Gastrocnemius medialis (tissue), 4 donors: Measurements from ENCODE around the gene CYS1.

Source experiments
- POLR2A ChIP-seq, 2 donors: fragments of 450-650 bp; IDR thresholded peaks; one replicate each; pipeline ENCODE4 v1.6.1; 2017; ENCODE audit warnings: antibody characterized with exemption in 2 of 2, mild to moderate bottlenecking in 2 of 2, moderate library complexity in 2 of 2
- TF ChIP-seq, protein P1 (sequence below), 5 experiments: fragments of 450-650 bp in 3 of 5; fragments of 200-600 bp in 2 of 5; sonication (generic) in 2 of 5; IDR thresholded peaks in 4 of 5; conservative IDR thresholded peaks in 1 of 5; 1 replicate in 4 of 5; 2 replicates in 1 of 5; pipeline ENCODE4 v1.5.1; 2016 to 2019; ENCODE audit warnings: antibody characterized with exemption in 5 of 5, mild to moderate bottlenecking in 3 of 5, moderate library complexity in 3 of 5

DNA sequence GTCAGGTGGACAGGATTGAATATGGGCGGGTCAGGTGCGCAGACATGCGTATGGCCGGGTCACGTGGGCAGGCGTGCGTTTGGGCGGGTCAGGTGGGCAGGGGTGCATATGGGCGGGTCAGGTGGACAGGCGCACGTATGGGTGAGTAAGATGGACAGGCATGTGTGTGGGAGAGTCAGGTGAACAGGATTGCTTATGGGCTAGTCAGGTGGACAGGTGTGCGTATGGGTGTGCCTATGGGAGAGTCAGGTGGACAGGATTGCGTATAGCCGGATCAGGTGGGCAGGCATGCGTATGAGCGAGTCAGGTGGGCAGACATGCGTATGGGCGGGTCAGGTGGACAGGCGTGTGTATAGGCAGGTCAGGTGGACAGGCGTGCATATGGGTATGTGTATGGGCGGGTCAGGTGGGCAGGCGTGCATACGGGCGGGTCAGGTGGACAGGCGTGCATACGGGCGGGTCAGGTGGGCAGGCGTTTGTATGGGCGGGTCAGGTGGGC, 67.2 kb downstream of the CYS1 start:
- TF ChIP-seq, protein P1, sequence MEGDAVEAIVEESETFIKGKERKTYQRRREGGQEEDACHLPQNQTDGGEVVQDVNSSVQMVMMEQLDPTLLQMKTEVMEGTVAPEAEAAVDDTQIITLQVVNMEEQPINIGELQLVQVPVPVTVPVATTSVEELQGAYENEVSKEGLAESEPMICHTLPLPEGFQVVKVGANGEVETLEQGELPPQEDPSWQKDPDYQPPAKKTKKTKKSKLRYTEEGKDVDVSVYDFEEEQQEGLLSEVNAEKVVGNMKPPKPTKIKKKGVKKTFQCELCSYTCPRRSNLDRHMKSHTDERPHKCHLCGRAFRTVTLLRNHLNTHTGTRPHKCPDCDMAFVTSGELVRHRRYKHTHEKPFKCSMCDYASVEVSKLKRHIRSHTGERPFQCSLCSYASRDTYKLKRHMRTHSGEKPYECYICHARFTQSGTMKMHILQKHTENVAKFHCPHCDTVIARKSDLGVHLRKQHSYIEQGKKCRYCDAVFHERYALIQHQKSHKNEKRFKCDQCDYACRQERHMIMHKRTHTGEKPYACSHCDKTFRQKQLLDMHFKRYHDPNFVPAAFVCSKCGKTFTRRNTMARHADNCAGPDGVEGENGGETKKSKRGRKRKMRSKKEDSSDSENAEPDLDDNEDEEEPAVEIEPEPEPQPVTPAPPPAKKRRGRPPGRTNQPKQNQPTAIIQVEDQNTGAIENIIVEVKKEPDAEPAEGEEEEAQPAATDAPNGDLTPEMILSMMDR (IDR thresholded peaks at IDR 0.05 in 4 of 5, conservative IDR thresholded peaks at IDR 0.05 in 1 of 5): no peak
- no peak for TF ChIP-seq POLR2A (IDR thresholded peaks at IDR 0.05)
